DLD1 (cell line): ENCODE results near the gene RHBDF1.

ENCODE experiments used
- in situ Hi-C: cut with HindIII; loops from 2 replicates; pipeline ENCODE4 v1.10.0; 2017; ENCODE audit warnings: low sequenced_read_pairs

Gene RHBDF1

DNA sequence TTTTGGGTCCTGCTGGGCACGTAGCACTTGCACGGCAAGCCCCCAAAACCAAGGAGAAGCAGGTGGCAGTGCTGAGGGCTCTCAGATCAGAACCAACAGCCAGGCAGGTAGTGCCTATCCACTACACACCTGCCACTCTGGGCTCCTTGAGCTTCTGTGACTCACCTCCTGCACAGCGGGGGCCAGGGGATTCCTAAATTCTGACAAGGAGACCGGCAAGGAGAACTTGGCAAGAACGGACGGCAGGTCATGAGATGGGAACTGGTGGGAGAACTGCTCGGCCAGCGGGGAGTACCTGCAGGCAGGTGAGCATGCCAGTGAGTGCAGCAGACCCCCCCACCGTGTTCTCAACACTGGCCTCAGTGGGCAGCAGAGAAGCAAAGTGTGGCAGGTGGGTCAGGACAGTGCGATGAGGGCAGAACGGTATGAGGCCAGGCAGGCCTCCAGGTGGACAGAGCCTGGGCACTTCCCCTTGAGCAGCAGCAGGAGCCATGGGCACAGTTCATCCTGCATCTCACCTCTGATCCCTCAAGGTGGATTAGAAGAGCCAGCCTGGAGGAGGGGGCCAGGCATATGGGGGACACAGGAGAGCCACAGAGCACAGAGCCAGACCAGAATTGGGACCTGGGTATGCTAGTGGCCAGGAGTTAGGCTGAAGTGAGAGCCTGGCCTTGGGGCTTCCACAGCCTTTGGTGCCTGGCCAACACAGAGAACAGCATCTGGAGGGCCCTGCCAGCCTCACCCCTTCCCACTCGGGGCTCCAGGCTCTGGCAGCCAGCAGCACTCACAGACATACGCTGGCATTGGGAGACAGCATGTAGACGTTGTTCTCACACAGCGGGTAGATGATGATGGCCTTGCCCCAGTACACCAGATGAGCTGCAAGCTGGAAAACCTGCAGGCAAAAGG is 20.3 kb upstream of the RHBDF1 start:
- in situ Hi-C loops = no loop called here

DNA sequence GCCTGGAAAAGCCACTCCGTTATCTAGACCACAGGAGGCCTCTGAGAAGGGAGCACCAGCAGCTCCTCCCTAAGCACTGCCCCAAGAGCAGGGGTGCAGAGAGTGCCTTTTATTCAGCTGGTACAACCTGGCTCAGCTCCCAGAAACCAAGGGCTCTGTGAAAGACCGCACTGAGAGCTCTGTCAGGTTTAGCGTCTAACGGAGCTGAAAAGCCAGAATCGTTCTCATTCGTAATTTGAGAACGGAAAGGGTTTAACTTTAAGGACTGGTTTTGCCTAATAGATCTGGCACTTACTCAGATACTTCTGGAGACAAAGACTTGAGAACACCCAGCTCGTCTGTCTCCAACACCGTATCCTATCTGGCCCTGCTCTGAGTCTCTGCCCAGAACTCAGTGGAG is 19.1 kb upstream of the RHBDF1 start:
- in situ Hi-C loops = no loop called here

DNA sequence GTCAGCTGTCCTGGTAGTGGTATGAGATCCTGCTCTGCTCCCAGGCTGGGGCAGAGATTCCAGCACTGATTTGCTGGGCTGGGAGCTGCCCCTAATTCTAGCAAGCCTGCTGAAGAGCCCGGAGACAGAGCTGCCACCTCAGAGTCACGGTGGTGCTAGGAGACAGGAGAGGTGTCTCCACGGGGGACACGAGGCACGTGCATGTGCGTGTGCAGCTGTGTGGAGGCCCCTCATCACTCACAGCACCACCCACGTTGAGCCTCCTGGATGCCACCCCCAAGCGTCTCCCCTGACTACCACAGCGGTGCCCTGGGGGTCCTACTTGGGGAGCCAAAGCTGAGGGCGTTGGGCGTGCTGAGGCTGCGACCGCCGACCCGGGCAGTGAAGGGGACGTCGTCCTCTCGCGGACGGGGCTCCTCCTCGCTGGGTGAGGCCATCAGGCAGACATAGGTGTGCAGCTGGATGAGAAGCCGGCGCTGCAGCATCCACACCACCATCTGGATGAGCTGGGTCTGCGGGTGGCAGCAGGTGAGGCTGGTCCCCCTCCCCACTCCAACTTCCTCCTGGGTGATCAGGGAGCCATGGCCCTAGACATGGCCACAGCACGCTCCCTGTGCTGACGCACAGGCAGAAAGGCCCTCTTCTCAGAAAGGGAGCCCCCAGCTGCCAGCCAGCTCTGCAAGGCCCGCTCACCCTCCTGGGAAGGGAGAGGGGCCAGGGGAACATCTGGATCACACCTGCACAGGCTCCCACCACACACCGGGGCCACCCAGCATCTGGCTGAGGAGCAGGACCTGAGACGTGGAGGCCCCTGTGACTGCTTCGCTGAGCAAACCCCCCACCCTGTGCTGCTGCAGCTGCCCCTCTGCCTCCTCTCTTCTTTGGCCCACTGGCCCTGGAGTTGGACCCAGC is 17.2 kb upstream of the RHBDF1 start:
- in situ Hi-C loops = no loop called here

DNA sequence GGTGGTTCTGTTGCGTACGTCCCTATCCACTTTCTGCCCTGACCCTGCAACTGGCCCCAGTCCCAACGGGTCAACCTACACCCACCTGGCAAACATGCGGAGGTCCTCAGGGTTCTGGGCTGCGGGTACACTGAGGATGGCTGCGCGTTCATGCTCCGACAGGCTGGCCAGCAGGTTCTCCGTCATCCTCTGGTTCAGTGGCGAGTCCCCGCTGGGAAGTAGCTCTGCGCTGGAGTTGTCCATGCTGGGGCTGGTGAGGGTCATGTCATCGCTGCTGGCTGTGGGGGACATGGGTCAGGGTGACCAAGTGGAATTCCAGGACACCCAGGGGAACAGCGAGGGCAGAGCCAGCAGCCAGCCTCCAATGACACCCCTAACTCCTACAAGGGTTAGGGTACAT is 16.2 kb upstream of the RHBDF1 start:
- in situ Hi-C loops = no loop called here

DNA sequence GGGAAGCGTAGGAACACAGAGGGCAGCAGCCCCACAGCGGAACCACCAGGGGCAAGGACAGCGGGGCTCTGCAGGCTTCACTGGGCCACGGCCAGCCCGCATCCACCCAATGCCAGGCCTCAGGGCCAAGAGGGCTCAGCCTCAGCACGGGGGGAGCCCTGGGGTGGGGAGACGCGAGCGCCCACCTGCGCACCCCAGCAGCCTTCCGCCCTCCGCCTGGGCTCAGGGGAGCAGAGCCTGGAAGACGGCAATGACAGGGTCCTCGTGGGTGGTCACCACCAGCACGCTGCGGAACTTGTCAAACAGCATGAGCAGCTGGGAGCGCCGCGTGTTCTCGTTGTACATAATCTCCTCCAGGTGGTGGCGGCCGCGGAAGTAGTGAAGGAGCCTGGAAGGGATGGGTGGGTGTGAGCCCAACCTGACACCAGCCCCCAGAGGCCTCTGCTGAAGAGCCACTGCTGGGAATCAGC is 14.1 kb upstream of the RHBDF1 start:
- in situ Hi-C loops = no loop called here

DNA sequence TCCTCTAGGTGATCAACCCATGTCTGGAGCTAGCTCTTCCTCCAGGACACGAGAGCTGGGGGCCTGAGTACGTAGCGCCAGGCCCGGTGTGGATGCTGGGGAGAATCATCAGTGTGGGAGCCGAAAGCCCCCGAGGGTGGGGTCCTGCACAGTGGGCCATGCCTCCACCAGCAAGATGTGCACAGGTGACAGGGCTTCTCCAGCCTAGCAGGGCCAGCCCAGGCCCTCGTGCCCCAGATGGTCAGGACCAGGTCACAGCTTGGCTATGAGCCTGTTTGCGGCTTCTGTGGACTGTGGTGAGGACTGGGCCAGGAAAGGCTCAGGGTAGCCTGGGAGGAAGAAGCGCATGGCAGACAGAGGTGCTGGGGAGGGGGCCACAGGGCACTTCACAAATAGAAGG is 13.4 kb upstream of the RHBDF1 start:
- in situ Hi-C loops = no loop called here

DNA sequence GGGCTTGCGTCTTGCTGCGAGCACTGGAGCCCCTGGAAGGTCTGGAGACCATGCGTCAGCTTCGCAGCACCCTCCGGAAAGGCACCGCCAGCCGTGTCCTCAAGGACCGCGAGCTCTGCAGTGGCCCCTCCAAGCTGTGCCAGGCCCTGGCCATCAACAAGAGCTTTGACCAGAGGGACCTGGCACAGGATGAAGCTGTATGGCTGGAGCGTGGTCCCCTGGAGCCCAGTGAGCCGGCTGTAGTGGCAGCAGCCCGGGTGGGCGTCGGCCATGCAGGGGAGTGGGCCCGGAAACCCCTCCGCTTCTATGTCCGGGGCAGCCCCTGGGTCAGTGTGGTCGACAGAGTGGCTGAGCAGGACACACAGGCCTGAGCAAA is 13.0 kb upstream of the RHBDF1 start:
- in situ Hi-C loops = no loop called here

DNA sequence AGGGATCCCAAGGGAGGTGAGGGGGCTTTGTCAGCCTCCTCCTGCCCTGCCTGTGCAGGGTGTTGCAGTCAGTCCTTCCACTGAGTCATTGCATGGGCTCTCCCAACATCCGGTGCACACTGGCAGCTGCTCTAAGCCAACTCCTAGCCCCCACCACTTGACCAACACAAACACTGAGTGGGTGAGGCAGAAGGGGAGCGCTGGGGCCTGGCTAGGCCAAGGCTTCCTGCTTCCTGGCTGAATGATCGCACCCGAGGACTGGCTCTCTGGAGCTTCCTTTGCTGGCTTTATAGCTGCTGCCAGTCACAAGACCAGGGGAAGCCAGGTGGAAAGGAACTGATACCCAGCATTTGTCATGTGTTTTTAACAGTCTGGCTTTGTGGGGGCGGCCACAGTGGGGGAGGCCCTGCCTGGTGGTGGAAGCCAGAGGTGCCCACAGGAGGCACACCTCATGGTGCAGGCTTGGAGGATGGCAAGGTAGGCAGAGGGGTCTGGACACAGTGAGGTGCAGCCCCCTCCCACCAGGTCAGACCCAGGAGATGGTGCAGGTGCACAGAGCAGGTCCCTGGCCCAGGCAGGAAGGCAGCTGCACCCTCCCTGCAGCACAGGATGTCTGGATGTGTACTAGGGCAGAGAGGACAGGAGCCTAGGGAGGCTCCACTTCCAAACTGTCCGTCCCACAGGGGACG is 12.4 kb upstream of the RHBDF1 start:
- in situ Hi-C loops = no loop called here

DNA sequence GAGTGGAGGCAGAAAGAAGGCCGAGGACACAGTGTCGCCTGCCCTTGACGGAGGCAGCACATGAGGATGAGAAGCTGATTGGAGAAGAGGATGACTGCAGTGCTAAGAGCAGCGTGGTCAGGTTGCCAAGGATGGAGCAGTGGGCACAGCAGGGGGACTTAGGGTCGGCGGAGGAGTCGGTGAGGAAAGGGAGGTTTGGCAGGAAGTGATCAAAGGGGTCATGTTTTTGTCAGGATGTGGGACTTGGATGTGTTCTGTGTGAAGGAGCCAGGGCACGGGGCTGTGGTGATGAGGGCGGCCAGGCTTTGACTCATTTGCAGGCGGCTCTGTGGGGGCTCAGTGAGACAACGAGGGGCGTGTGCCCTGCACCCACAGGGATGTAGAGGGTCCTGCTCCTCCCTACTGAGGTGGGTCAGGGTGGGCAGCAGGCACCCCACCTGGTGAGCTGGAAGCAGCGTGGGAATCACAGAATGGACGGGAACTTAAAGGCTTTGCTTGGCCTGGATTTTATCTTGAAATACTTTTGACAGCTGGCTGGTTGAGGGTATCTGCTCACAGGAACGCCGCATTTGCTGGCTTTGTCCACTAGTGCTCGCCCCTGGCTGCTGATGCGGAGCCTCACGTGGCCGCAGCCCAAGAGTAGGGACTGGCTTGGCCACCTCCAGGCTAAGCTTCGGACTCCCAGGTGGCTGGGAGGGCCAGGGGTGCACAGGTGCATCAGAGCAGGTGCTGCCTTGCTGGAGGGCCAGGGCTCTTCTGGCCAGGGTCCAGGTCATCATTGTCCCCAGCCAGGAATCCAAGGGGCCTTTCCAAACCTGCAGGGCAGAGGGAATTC is 11.6 kb upstream of the RHBDF1 start:
- in situ Hi-C loops = no loop called here

DNA sequence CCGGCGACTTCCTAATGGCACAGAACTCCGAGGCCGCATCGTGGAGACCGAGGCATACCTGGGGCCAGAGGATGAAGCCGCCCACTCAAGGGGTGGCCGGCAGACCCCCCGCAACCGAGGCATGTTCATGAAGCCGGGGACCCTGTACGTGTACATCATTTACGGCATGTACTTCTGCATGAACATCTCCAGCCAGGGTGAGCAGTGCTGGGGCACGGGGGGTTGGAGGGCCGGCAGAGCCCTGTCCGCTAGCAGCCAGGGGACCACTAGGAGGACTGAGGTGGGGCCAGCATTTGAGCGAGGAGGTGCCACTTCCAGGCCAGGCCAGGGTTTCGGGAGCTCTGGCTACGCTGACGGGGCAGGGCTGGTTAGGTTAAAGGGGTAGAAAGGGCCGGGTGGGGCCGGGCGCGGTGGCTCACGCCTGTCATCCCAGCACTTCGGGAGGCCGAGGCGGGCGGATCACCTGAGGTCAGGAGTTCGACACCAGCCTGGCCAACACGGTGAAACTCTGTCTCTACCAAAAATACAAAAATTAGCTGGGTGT is 10.7 kb upstream of the RHBDF1 start:
- in situ Hi-C loops = no loop called here

DNA sequence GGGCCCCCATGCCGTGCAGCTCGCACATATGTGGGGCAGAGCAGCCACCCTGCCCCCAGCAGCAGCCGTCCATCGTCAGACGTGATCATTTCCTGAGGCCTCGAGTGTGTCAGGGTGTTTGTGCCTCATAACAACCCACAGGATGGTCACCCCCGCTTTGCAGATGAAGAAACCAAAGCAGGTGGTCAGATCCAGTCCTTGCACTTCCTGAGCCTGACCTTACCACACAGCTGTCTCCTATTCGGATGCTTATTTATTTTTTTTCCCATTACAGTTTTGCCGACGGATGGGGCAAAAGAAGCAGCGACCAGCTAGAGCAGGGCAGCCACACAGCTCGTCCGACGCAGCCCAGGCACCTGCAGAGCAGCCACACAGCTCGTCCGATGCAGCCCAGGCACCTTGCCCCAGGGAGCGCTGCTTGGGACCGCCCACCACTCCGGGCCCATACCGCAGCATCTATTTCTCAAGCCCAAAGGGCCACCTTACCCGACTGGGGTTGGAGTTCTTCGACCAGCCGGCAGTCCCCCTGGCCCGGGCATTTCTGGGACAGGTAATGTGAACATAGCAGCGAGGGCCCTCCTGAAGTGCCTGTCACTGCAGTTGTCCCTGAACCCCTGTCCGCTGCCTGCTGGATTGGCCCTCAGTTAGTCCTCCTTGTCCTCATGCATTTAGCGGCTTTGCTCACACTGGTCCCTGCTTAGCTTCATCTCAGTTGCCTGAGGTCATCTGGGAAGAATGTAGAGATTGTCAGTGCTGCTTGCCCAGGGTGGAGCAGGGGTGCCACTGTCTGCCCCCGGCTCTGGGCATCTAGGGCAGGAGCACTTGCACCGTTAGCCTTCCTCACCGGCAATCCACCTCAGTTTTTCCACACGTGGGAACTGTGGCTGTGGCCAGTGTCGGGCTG is 7.0 kb upstream of the RHBDF1 start:
- in situ Hi-C loops = no loop called here

DNA sequence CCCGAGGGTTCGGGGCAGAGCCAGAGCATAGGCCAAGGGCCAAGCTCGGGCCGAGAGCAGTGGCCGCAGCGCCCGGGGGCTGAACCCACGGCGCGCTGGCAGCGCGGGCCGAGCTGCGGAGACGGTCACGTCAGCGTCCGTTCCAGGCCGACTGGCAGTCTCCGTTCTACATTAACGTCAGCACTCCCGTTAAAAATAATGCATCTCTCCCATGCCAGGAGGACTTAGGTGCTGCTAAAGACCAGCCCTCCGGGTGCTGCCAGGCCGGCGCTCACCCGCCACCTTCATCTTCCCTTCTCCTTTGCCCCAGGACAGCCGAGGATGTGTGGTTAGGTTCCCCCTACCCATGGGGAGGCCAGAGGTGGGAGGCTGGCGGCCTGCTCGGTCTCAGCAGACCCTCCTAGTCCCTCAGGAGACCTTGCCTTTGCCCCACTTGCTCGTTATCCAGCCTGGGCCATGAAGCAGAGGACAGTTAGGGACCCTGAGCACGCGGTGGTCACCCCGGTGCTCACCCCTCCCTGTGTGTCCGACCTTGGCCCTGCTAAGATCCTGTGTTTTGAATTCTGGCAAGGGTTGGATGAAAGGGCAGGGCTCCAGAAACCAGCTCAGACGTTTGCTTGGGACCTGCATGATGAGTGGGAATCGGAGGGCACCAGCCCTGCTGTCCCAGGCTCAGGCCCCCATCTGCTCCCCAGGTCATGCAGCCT is 6.2 kb upstream of the RHBDF1 start:
- in situ Hi-C loops = no loop called here

DNA sequence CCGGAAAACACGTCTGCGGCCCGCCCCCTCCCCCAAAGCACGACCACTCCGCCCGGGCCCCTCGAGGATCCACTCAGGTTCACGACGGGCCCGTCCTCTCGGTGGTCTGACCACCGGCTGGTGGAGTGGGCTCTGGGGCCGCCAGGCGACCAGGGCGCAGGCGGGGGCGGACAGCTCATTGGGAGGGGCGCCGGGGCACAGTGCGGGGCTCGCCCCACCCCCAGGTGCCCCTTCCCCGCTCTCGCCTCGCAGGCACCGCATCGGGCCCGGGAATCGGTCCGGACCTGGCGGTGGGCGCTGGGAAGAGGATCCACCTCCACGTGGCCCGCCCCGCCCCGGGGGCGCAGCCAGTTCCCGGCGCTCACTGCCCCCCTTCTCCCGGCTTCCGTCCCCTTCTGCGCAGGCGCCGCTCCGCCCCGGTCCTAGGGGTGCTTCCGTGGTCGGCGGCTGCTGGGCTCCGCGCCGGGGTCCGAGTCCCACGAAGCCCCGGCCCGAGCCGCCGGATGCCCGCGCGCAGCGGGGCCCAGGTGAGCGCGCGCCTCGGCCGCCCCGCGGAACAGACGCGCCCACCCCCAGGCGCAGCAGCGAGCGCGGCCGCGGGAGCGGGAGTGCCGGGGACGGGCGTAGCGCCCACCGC is 5.5 kb upstream of the RHBDF1 start, which contains the start of gene MPG:
MPG (plus strand) TSS at position 419 of the 637 bp plus-strand sequence; CDS start at position 504, 85 bp downstream.
- in situ Hi-C loops = no loop called here

DNA sequence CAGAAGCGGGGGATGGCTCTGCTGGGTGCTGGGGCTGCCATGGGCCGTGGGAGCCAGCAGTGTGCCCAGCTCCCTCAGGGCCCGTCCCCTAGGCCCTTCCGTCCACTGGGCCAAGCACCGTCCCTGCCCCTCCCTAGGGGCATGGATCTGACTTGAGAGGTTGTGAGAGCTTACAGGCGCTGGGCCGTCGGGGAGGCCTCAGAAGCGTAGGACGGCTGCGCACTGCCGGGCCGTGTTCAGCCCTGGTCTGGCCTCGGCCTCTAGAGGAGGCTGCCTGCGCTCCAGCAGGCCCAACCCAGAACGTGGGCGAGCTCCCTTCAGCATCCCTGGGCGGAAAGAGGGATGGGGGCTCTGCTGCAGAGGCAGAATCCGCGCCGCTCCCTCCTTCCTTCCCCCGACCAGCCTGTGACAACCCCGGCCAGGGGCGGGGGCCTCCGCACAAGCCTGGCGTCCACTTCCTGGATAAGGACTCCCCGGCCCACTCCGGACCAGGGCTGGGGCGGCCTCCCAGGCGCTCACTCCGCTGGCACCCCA is 4.9 kb upstream of the RHBDF1 start:
- in situ Hi-C loops = no loop called here

DNA sequence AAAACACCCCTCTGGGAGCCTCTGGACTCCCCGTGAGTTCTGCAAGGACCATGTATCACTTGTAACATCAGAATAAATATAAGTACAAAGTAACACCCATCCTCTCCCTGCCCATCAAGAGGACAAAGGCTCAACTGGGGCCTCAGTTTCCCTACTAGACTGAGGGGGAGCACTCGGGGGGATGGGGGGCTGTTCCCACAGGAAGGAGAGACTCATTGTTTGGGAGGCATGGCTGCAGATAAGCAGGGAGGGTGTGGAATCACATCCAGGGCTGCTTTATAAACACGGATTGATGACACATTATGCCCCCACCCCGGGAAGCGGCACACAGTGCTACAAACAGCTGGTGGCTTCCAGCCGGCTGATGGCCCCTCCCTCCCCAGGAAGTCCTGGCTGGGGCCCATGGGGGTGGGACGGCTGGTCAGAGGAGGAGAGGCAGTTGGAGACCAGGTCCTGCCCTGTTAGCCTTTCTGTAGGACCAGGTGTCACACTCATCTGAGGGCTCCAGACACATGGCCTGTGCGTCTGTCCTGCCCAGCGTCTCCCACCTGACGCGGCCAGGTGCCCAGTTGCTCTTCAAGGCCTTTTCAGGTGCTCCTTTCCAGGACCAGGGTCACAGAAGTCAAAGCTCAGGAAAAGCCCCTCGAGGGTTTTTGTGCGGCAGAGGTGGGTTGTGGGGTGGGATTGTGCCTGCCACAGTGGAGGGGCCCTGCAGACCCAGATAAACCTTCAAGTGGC is 4.3 kb upstream of the RHBDF1 start:
- in situ Hi-C loops = no loop called here

DNA sequence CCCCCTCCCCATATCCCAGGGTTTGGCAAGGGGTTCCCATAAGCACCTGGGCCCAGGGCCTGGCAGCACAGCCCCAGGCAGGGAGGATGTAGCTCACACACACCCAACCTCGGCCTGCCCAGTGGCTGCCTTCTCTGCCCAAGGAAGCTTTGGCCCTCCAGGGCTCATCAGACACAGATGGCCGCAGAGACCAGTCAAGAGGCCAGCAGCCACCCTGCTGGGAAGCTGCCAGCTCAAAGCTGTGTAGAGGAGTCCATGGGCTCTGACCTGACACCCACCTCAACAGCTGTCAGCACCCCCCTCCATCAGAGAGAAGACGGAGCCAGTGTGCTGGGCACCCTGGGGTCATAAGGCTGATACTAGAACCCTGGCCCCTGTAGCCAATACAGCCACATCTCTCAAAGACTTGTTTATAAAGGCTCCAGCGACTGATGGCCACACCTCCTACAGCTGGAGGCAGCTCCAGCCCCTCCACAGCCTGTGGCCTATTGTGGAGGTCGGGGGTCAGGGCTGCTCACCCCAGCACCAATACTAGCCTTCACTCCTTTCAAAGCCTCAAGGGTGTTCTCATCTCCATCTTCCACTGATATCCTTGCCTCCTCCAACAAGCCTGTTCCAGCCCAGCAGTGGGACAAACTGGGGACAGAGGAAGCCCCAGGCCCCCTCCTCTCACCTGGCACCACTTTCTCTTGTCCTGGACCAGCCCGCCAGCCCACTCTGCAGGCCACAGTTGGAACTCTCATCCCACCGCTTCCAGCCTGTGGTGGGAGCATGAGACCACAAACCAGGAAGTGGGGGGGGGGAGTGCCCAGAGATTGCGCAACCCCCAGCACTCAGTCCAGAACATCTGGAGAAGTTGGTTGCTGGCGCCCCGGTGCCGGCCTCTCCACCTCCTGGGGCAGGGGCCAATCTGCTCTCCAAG is 3.4 kb upstream of the RHBDF1 start:
- in situ Hi-C loops = no loop called here
